Inflammatory macrophage treated with lipopolysaccharide for 4 hours (primary cell): Measurements from ENCODE around the gene PCDHB15.
"Not testable (repeated sequence)": the region's sequence is repeated elsewhere in the genome, so short reads cannot be mapped to it uniquely, and the experiment has no call there.

Experiments used
- DNase-seq: peaks from one replicate; pipeline ENCODE4 v3.0.0-alpha.2; 2020

Gene PCDHB15

GRCh38 chr5:141245250-141245717 is at the start of gene PCDHB15:
Gene PCDHB15, plus strand, starts transcription at chr5:141245395. Its CDS starts 184 bp downstream, at chr5:141245579.
- DNase-seq = no peak

GRCh38 chr5:141196363-141196762 is 48.8 kb upstream of the PCDHB15 start:
- no peak for DNase-seq

DNA sequence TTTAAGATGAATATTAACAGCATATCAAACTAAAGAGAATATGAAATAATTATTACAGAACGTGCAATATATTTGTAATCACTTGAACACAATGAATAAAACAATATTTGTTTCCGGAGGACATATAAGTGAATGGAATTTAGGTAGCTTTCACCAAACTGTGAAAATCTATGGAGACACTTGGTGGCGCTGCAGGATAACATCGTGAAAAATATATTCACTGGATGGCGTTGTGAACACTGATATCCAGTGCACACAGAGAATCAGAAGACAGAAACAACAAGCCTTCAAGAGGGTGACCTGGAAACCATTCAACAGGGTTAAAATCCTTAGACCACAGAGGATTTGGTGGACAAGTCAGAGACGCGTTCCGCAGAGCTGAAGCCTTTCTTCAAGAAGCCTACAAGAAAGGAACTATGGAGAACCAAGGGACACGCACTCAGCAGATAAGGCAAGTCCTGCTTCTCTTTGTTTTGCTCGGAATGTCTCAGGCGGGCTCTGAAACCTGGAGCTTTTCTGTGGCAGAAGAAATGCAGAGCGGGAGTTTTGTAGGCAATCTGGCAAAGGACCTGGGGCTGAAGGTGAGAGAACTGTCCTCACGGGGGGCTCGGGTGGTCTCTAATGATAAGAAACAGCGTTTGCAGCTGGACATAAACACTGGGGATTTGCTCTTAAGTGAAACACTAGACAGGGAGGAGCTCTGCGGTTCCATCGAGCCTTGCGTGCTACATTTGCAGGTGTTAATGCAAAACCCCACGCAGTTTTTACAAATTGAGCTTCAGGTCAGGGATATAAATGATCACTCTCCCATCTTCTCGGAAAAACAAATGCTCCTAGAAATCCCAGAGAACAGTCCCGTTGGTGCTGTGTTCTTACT is 45.6 kb upstream of the PCDHB15 start, which contains the start of gene PCDHB11:
Gene PCDHB11, plus strand, starts transcription at position 269 of the 877 bp plus-strand sequence. Its CDS starts 148 bp downstream, at position 417.
- no peak for DNase-seq

DNA sequence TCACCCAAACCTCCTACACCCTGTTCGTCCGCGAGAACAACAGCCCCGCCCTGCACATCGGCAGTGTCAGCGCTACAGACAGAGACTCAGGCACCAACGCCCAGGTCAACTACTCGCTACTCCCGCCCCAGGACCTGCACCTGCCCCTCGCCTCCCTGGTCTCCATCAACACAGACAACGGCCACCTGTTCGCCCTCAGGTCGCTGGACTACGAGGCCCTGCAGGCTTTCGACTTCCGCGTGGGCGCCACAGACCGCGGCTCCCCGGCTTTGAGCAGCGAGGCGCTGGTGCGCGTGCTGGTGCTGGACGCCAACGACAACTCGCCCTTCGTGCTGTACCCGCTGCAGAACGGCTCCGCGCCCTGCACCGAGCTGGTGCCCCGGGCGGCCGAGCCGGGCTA is 44.1 kb upstream of the PCDHB15 start:
- not testable (repeated sequence) for DNase-seq

DNA sequence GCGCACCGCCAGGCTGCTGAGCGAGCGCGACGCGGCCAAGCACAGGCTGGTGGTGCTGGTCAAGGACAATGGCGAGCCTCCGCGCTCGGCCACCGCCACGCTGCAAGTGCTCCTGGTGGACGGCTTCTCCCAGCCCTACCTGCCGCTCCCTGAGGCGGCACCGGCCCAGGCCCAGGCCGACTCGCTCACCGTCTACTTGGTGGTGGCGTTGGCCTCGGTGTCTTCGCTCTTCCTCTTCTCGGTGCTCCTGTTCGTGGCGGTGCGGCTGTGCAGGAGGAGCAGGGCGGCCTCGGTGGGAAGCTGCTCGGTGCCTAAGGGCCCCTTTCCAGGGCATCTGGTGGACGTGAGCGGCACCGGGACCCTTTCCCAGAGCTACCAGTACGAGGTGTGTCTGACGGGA is 43.5 kb upstream of the PCDHB15 start:
- not testable (repeated sequence) for DNase-seq

DNA sequence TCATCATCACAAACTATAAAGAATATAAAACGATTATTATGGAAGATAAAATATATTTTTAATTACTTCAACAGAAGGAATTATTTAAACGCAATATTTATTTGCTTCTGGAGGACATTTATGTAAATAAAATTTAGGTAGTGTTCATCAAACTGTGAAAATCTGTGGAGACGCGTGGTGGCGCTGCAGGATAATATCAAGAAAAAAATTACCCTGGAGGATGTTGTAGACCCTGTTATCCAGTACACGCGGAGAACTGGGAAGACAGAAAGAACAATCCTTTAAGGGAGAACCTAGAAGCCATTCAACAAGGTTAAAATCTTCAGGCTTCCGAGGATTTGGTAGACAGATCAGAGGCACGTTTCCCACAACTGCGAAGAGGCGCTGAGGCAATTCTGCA is 36.7 kb upstream of the PCDHB15 start, which contains the start of gene PCDHB12:
Gene PCDHB12, plus strand, starts transcription at position 242 of the 400 bp plus-strand sequence. CDS start 189 bp downstream, outside the sequence.
- no peak for DNase-seq

DNA sequence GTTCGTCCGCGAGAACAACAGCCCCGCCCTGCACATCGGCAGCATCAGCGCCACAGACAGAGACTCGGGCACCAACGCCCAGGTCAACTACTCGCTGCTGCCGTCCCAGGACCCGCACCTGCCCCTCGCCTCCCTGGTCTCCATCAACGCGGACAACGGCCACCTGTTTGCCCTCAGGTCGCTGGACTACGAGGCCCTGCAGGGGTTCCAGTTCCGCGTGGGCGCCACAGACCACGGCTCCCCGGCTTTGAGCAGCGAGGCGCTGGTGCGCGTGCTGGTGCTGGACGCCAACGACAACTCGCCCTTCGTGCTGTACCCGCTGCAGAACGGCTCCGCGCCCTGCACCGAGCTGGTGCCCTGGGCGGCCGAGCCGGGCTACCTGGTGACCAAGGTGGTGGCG is 34.9 kb upstream of the PCDHB15 start:
- DNase-seq = not testable (repeated sequence)

DNA sequence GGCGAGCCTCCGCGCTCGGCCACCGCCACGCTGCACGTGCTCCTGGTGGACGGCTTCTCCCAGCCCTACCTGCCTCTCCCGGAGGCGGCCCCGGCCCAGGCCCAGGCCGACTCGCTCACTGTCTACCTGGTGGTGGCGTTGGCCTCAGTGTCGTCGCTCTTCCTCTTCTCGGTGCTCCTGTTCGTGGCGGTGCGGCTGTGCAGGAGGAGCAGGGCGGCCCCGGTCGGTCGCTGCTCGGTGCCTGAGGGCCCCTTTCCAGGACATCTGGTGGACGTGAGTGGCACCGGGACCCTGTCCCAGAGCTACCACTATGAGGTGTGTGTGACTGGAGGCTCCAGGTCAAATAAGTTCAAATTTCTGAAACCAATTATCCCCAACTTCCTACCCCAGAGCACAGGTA is 34.3 kb upstream of the PCDHB15 start:
- DNase-seq = not testable (repeated sequence)

GRCh38 chr5:141213656-141214339 is 31.4 kb upstream of the PCDHB15 start, which contains the start of gene PCDHB13:
Gene PCDHB13, plus strand, starts transcription at chr5:141213919. Its CDS starts 205 bp downstream, at chr5:141214124.
- not testable (repeated sequence) for DNase-seq

GRCh38 chr5:141214583-141214982 is 30.6 kb upstream of the PCDHB15 start:
- not testable (repeated sequence) for DNase-seq

- DNase-seq = not testable (repeated sequence)
These were observed 29.7 kb upstream of the PCDHB15 start for GRCh38 chr5:141215504-141215903.

- not testable (repeated sequence) for DNase-seq
These were observed 29.2 kb upstream of the PCDHB15 start for GRCh38 chr5:141216035-141216434.

GRCh38 chr5:141223112-141223783 is 21.9 kb upstream of the PCDHB15 start, which contains the start of gene PCDHB14:
Gene PCDHB14, plus strand, starts transcription at chr5:141223343. Its CDS starts 163 bp downstream, at chr5:141223506.
- no peak for DNase-seq

- DNase-seq = not testable (repeated sequence)
These were observed 20.4 kb upstream of the PCDHB15 start for GRCh38 chr5:141224844-141225243.

- DNase-seq = not testable (repeated sequence)
These were observed 19.8 kb upstream of the PCDHB15 start for GRCh38 chr5:141225421-141225820.

- DNase-seq = no peak
These were observed 11.0 kb upstream of the PCDHB15 start for GRCh38 chr5:141234109-141234667.

DNA sequence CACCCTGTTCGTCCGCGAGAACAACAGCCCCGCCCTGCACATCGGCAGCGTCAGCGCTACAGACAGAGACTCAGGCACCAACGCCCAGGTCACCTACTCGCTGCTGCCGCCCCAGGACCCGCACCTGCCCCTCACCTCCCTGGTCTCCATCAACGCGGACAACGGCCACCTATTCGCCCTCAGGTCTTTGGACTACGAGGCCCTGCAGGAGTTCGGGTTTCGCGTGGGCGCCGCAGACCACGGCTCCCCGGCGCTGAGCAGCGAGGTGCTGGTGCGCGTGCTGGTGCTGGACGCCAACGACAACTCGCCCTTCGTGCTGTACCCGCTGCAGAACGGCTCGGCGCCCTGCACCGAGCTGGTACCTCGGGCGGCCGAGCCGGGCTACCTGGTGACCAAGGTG is 9.3 kb upstream of the PCDHB15 start:
- DNase-seq = not testable (repeated sequence)

- DNase-seq = no peak
These were observed 8.5 kb upstream of the PCDHB15 start for GRCh38 chr5:141236516-141237313.

- DNase-seq = no peak
These were observed 3.7 kb upstream of the PCDHB15 start for GRCh38 chr5:141241496-141241895.

DNA sequence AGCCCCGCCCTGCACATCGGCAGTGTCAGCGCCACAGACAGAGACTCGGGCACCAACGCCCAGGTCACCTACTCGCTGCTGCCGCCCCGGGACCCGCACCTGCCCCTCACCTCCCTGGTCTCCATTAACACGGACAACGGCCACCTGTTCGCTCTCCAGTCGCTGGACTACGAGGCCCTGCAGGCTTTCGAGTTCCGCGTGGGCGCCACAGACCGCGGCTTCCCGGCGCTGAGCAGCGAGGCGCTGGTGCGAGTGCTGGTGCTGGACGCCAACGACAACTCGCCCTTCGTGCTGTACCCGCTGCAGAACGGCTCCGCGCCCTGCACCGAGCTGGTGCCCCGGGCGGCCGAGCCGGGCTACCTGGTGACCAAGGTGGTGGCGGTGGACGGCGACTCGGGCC is 1.8 kb downstream of the PCDHB15 start:
- not testable (repeated sequence) for DNase-seq

GRCh38 chr5:141247434-141247833 is 2.2 kb downstream of the PCDHB15 start:
- DNase-seq = not testable (repeated sequence)
